Skin epidermis (tissue), 12 donors: Measurements from ENCODE around the gene MAN2A2.
"Not testable (repeated sequence)": the region's sequence is repeated elsewhere in the genome, so short reads cannot be mapped to it uniquely, and the experiment has no call there.

Experiments used
- H3K27ac ChIP-seq, 21 experiments: fragments of 200-600 bp; sonication (generic) in 11 of 21; one replicate each; pipeline ENCODE4 v1.5.0; 2020; ENCODE audit warnings: mild to moderate bottlenecking in 3 of 21, inconsistent platforms in 2 of 21, moderate library complexity in 2 of 21
- H3K4me3 ChIP-seq, 7 experiments: fragments of 200-600 bp; sonication (generic) in 2 of 7; one replicate each; pipeline ENCODE4 v1.5.0; 2020; ENCODE audit warnings: inconsistent platforms in 2 of 7, mild to moderate bottlenecking in 2 of 7, moderate library complexity in 1 of 7

MAN2A2 gene

DNA sequence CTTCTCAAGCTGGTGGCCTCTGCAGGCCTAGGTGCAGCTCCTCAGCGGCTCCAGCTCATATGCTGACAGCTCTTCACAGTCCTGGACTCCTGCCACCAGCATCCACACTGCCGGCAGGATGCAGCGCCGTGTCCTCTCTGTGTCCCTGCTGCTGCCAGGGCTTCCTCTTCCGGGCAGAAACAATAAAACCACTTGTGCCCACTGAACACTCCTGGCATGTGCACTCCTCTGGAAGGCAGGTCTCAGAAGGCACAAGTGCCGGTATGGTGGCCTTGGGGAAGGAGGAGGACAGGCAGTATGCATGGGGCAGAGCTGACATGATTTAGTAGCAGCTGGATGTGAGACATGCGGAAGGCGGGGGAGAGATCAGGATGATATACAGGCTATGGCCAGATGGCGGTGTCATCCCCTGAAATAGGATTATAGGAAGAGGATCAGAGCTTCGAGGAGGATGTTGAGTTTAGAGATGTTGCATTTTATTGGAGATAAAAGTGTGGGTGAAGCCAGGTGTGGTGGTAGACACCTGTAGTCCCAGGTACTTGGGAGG lies 7.5 kb upstream of the MAN2A2 start:
- Histone ChIP-seq H3K27ac (no peak overlapping the region), H3K4me3 (no peak overlapping the region)

DNA sequence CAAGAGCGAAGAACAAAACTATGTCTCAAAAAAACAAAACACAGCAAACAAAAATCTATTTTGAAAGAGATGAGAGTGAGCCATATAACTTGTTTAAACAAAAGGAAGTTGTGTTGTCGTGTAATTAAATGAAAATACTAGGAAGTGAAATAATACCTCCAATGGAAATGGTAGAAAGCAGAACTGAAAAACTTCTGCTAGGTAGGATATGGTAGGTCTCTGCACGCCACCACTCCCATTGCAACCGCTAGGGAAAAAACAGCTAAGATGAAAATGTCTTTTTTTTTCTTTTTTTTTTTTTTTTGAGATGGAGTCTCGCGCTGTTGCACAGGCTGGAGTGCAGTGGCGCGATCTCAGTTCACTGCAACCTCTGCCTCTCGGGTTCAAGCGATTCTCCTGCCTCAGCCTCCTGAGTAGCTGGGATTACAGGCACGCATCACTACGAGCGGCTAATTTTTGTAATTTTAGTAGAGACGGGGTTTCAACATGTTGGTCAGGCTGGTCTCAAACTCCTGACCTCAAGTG lies 5.9 kb upstream of the MAN2A2 start:
- H3K27ac ChIP-seq = peak overlapping the region in 2 of 21 experiments; percentile 14 to 65
- not testable (repeated sequence) for H3K4me3 ChIP-seq

DNA sequence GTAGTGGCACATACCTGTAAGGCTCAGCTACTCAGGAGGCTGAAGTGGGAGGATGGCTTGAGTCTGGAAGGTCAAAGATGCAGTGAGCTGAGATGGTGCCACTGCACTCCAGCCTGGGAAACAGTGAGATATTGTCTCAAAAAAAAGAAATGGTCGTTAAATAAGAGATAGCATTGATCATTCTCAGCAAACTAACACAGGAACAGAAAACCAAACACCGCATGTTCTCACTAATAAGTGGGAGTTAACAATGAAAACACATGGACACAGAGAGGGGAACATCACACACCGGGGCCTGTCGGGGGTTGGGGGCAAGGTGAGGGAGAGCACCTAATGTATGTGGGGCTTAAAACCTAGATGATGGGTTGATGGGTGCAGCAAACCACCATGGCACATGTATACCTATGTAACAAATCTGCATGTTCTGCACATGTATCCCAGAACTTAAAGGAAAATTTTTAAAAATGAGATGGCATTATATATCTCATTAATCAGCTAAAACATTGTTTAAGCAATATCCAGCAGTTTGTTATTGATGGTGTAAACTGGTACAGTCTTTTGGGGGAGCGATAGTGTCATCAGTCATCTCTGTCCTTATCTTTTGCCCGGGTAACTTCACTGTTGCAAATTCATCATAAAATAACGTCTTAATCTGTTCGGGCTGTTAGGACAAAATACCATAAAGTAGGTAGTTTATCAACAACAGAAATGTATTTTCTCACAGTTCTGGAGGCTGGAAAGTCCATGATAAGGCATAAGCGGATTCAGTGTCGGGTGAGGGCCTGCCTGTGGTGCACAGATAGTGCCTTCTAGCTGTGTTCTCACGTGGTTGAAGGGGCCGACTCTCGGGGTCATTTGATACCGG lies 1.7 kb upstream of the MAN2A2 start:
- peak overlapping the region in 3 of 7 experiments; percentile 78 to 86 (median 80) for H3K4me3 ChIP-seq
- H3K27ac ChIP-seq = peak overlapping the region in 20 of 21 experiments; percentile 64 to 95 (median 86)

DNA sequence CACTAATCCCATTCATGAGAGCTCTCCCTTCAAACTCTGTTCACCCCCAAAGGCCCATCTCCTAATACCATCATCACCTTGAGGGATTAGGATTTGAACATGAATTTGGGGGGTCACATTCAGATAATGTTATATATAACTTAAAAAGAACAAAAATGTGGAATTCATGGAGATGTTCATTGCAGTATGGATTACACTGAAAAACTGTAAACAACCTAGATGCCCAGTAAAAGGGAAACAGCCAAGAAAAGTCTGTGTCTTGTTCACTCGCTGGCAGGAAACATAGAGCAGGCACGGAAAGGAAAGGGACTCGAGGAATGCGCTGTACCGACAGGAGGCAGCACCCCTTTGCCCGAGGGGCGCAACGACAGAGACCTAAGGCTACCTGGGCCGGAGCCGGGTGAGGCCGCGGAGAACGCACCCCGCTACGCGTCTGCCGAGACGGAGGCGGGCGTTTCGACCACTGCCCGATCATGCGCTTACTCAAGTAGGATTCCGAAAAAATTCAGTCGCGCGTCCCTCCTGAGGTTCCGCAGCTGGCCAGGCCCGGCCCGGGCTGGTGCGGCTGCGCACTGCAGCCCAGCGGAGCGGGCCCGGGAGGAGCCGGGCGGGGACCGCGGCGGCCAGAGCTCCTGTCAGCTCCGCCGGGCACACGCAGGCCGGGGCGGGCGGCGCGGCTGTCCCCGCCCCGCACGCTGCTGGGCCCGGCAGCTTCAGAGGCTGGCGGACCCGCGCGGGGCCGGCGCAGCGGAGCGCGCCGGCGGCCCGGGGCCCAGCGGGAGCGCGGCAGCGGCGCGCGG lies 862 bp upstream of the MAN2A2 start:
- Histone ChIP-seq H3K4me3 (peak overlapping the region; percentile 71 to 86 (median 78)), H3K27ac (peak overlapping the region; percentile 49 to 96 (median 87))

DNA sequence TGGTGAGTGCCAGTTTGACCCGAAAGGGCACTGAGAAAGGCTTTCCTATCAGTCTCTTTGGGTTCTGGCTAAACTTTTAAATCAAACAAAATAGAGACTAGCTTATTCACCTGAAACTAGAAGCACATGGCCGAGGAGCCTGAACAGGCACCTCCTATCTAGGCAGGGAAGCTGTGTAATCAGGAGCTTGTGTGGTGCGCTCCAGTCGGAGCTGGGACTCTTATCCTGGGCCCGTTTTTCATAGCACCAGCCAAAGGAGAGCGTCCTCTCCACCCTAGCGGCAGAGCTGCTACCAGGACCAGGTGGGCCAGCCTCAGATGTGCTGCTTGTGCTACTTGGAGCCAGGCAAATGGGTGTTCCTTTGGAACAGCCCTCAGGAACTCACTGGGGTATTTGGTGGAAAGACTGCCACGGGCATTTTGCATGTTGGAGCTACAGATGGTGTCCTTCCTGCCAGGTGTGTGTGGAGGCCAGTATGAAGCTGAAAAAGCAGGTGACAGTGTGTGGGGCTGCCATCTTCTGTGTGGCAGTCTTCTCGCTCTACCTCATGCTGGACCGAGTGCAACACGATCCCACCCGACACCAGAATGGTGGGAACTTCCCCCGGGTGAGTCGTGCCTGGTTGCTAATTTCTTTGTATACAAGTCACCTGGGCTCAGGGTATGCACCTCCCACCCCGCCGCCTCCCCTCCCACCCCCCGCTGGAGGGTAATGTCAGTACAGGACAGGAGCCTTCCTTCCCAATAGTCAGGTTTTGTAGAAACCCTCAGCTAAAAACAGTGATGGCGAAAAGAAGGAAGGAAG lies 833 bp downstream of the MAN2A2 start:
- peak overlapping the region in 17 of 21 experiments; percentile 75 to 96 (median 91) for H3K27ac ChIP-seq
- peak overlapping the region; percentile 71 to 86 (median 78) for H3K4me3 ChIP-seq

DNA sequence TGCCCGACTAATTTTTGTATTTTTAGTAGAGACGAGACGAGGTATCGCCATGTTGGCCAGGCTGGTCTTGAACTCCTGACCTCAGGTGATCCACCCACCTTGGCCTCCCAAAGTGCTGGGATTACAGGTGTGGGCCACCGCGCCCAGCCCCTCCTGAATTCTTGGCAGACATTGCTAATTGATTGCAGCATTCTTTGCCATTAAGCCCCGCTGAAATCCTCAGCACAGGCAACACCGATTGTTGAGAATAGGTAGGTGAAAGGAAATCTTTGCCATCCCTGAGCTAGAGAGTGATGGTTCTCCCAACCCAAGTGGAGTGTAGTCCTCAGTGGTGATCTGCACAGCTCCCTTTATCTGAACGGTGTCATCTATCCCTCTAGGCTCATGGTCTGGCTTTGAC lies 1.6 kb downstream of the MAN2A2 start:
- H3K4me3 ChIP-seq = no peak overlapping the region
- H3K27ac ChIP-seq = no peak overlapping the region

DNA sequence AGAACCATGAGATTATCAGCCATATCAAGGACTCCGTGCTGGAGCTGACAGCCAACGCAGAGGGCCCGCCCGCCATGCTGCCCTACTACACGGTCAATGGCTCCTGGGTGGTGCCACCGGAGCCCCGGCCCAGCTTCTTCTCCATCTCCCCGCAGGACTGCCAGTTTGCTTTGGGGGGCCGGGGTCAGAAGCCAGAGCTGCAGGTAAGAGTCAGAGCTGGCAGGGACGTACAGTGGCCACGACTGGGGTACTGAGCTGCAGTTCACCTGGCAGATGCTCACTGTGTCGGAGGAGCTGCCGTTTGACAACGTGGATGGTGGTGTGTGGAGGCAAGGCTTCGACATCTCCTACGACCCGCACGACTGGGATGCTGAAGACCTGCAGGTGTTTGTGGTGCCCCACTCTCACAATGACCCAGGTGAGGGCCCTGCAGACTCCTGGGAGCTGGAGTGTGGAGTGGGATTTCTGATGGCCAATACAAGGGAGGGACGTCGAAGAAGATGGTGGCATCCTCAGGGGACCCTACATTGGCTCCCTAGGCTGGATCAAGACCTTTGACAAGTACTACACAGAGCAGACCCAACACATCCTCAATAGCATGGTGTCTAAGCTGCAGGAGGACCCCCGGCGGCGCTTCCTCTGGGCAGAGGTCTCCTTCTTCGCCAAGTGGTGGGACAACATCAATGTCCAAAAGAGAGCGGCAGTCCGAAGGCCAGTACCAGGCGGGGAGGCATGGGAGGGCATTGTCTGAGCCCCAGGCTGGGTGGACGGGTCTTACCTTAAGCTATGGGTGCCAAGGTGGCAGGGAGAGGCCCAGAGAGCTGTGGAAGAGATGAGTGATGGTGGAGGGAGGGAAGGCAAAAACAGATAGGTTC lies 2.4 kb downstream of the MAN2A2 start:
- no peak overlapping the region for H3K27ac ChIP-seq
- H3K4me3 ChIP-seq = no peak overlapping the region

DNA sequence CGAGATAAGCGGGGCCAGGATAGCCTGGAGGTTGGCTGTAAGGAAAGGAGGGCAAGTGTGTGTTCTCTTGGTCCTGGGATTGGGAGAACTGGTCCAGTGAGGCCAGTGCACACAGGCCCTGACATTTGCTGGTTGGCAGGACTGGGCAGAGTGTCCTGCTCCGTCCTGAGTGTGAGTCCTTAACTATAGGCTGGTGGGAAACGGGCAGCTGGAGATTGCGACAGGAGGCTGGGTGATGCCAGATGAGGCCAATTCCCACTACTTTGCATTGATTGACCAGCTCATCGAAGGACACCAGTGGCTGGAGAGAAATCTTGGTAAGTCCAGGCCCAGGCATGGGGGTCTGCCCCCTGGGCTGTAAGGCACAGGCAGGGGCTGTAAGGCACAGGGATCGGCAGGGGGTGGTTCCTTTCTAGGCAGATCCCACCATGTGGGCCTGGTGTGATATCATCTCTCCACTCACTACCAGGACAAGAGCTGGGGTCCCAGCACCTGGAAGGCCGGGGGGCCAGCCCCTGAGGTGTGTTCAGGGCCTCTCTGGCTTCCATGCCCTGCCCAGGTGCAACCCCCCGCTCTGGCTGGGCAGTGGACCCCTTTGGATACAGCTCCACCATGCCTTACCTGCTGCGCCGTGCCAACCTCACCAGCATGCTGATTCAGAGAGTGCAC lies 3.2 kb downstream of the MAN2A2 start:
- H3K4me3 ChIP-seq = no peak overlapping the region
- peak overlapping the region in 1 of 21 experiments; percentile 36 for H3K27ac ChIP-seq

DNA sequence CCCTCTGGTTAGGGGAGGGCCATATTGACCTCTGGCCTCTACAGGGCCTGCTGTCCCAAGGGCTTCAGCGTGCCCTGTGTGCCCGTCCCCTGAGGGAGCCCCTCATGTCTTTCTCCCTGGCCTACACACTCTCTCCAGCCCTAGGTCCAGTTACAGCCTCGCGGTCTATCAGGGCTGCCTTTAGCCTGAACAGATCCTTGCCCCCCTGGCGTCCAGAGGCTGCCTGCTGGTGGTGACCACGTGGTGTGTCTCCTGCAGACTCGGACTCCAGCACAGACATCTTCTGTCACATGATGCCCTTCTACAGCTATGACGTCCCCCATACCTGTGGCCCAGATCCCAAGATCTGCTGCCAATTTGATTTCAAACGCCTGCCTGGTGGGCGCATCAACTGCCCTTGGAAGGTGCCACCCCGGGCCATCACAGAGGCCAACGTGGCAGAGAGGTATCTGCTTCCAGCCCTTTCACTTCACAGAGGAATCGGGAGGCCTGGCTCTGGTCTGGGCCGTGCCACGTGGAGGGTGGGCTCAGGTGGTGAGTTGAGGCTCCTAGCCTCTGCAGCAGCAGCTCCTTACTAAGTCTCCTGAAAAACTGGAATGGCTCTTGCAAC lies 4.1 kb downstream of the MAN2A2 start:
- no peak overlapping the region for H3K4me3 ChIP-seq
- H3K27ac ChIP-seq = peak overlapping the region in 3 of 21 experiments; percentile 5 to 41 (median 36)

DNA sequence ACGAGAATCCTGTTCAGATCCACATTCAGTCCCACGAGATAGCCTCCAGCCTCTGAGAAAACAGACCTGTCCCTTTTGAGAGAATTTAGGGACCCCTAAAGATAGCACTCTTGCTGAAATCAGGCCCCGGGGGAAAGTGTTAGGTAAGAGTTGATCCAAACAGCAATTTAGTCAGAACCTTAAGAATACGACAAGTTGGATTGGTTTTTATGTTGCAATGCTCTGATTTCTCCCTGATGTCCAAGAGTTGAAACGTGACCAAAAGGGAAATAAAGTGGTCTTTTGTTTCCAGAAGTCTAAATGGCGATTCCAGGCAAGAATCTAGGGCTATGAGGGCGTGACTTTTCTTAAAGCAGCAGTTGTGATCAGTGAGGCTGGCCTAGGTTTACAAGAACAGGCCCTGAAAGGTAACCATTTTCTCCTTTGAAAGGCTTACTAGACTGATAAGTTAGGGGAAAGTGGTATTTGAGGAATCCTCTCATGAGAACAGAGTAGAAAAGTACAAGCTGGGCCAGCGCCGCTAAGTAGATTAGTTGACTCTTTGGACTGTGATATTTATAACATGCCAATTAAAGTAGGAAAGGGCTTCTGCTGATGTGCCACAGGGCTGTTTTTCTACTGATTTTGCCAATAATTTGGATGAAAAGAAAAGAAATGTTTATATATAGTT lies 4.9 kb downstream of the MAN2A2 start:
- Histone ChIP-seq H3K27ac (peak overlapping the region in 2 of 21 experiments; percentile 5 to 24), H3K4me3 (no peak overlapping the region)

DNA sequence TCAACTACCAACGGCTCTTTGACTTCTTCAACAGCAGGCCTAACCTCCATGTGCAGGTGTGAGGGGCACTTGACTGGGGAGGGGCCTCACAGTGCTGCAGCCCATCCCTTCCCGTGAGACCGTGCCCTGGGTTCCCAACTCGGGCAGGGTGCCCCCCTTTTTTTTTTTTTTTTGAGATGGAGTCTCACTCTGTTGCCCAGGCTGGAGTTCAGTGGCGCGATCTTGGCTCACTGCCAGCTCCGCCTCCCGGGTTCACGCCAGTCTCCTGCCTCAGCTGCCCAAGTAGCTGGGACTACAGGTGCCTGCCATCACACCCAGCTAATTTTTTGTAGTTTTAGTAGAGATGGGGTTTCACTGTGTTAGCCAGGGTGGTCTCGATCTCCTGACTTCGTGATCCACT lies 6.3 kb downstream of the MAN2A2 start:
- not testable (repeated sequence) for H3K27ac ChIP-seq, H3K4me3 ChIP-seq

DNA sequence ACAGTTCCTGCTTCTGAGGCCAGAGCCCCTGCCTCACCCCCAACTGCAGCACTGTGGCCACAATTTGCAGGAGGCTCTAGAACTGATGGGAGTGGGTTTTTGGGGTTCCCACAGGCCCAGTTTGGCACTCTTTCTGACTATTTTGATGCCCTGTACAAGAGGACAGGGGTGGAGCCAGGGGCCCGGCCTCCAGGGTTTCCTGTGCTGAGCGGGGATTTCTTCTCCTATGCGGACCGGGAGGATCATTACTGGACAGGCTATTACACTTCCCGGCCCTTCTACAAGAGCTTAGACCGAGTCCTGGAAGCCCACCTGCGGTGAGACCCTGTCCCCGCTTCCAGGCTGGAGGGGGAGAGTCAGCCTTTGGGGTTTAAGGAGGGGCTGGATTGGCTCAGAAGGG lies 6.9 kb downstream of the MAN2A2 start:
- H3K27ac ChIP-seq = no peak overlapping the region
- H3K4me3 ChIP-seq = no peak overlapping the region

DNA sequence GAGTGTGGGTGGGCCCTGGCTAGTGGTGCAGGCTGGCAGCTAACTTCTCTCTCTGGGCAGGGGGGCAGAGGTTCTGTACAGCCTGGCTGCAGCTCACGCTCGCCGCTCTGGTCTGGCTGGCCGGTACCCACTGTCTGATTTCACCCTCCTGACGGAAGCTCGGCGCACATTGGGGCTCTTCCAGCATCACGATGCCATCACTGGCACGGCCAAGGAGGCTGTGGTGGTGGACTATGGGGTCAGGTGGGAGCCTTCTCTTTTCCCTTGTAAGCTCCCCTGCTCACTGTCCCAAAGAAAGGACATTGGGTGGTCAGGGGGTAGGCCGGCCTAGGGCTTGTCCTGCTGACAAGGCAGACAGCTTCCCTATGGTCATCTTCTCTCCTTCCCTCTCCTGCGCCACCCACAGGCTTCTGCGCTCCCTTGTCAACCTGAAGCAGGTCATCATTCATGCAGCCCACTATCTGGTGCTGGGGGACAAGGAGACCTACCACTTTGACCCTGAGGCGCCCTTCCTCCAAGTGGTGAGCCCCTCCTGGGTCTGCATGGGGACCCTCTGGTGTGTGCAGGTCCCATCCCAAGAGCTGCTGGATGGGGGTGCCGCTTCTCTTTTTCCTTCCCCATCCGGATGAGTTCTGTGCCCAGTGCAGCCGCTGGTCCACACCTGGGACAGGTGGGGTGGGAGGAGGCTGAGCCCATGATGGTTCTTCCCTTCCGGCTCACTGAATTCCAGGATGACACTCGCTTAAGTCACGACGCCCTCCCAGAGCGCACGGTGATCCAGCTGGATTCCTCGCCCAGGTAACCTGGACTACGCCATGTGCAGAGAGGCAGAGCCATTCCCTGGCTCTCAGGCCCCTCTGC lies 7.6 kb downstream of the MAN2A2 start:
- H3K4me3 ChIP-seq = no peak overlapping the region
- H3K27ac ChIP-seq = no peak overlapping the region

DNA sequence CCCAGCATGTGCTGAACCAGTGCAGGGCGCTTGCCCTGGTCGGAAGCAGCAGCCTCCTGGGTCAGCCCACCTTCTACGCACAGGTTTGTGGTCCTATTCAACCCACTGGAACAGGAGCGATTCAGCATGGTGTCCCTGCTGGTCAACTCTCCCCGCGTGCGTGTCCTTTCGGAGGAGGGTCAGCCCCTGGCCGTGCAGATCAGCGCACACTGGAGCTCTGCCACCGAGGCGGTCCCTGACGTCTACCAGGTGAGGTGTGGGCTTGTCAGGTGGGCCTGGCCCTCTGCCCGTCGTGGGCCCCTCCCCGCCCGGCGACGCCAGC lies 8.2 kb downstream of the MAN2A2 start:
- H3K4me3 ChIP-seq = no peak overlapping the region
- H3K27ac ChIP-seq = no peak overlapping the region

DNA sequence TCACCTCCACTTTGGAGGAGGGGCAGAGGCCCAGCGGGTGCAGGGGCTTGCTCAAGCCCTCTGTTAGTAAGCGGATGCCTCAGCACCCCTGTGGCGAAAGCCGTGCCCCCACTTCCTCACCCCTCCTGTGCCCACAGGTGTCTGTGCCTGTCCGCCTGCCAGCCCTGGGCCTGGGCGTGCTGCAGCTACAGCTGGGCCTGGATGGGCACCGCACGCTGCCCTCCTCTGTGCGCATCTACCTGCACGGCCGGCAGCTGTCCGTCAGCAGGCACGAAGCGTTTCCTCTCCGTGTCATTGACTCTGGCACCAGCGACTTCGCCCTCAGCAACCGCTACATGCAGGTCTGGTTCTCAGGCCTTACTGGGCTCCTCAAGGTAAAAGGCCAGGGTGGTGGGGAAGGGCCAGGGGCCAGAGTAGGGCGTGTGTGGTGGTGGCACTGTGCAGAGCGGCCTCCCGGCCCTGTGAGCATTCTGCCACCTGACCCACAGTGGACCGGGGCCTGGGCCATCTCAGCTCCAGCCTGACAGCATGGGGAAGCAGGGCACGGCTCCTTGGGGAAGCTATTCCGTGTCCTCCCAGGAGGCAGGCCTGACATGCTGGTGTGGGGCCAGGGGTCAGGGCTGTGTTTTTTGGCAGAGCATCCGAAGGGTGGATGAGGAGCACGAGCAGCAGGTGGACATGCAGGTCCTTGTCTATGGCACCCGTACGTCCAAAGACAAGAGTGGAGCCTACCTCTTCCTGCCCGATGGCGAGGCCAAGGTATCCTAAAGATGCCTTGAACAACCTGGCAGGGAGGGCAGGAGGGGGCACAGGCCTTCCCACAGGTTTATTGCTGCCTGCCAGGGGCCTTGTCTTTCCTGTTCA lies 9.0 kb downstream of the MAN2A2 start:
- Histone ChIP-seq H3K4me3 (no peak overlapping the region), H3K27ac (no peak overlapping the region)

DNA sequence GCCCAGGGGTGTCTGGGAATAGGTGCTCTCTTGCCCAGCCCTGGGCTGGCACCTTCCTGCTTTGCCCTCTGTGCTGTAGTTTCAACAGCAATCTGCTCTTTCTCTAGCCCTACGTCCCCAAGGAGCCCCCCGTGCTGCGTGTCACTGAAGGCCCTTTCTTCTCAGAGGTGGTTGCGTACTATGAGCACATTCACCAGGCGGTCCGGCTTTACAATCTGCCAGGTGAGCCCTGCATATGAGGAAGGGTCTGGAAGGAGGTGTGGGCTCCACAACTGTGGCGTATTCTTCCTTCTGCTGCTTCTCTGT lies 9.6 kb downstream of the MAN2A2 start:
- H3K4me3 ChIP-seq = no peak overlapping the region
- no peak overlapping the region for H3K27ac ChIP-seq
